Inferior parietal cortex (tissue), 1 donor: ENCODE data around the gene USHBP1.

Experiments
- DNase-seq: peaks from one replicate; pipeline ENCODE4 v3.0.0-alpha.2; 2016; ENCODE audit errors: extremely low spot score

The USHBP1 gene

DNA sequence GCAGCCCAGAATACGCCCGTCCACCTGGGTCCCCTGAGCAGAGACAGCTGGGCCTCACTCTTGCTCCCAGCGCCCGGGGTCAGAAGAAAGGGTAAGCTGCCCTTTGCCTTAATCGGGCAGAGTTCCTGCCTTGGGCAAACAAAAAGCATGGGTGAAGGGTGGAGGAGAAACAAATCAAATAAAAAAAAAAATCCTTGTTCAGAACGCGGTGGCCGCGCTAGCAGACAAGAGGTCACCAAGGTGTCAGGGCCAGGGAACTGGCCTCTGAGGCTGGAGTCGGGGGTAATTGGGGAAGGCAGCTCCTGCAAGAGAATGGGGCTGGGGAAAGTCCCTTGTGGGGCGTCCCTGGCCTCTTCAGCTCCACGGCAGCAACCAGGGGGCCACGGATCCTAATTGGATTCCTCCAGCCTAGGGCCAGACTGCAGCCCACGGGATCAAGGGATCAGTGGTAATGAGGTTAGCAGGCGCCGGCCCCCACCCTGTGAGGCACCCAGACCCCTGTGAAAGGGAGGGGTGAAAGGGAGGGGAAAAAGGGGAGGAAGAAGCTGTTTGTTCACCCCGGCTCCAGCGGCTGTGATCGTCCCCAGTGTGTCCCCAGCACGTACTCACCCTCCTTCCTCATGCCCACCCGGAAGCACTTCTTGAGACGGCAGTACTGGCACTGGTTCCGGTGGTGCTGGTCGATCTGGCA lies 24.3 kb downstream of the USHBP1 start:
- no peak for DNase-seq

DNA sequence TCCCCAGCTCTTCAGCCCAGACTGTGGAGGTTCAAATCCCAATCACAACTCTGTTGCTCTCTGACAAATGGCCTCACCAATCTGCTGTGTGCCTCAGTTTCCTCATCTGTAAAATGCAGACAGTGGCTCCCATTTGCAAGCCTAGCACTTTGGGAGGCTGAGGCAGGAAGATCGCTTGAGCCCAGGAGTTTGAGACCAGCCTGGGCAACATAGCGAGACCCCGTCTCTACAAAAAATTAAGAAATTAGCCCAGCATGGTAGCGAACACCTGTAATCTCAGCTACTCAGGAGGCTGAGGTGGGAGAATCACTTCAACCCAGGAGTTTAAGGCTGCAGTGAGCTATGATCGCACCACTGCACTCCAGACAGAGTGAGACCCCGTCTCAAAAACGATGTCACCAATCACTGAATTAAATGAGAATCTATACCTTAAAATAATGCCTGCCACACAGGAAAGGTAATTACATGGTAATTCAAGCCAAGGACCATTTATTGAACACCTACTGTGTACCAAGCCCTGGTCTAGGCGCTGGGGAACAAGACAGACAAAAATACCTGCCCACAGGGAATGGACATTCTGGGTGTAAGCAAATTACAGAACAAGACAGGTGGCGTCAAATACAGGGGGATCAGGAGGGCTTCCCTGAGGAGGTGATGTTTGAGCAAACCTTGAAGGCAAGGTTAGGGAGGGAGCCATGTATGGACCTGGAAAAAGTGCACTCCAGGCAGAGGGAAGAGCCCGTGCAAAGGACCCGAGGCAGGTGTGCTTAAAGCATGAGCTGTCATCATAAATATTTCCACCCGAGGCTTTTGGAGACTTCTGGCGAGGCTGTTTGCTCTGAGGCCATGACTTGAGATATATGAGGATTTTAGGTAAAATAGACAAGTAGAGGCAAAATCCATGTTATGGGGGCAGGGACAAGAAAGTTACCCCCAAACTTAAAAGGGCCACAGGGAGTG lies 26.5 kb downstream of the USHBP1 start:
- DNase-seq, result no peak

DNA sequence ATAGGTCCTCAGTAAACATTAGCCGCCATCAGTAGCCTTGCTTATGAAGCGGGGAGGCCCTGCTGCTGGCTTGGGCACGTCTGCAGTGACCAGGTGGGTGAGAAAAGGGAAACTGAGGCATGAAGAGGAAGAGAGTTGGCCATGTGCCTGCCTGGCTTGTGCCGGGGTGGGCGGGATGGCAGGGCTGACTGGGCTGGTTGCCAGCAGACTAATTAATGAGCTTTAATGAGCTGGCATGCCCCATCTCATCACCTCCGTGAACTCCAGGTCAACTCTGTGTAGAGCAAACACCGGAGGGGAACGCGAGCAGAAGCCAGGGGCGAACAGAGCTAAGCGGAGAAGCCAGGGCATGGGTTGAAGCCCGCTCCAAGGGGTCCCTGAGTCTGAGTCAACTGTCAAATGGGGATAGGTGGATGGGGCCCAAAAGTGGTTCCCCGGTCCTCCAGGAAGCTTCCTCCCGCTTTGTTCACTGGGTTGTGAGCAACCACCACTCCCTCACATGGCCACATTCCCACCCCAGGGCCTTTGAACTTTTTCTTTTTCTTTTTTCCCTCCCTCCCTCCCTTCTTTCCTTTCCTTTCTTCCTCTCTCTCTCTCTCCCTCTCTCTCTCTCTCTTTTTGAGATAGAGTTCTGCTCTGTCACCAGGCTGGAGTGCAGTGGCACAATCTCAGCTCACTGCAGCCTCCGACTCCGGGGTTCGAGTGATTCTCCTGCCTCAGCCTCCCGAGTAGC lies 27.6 kb downstream of the USHBP1 start:
- DNase-seq, result no peak

DNA sequence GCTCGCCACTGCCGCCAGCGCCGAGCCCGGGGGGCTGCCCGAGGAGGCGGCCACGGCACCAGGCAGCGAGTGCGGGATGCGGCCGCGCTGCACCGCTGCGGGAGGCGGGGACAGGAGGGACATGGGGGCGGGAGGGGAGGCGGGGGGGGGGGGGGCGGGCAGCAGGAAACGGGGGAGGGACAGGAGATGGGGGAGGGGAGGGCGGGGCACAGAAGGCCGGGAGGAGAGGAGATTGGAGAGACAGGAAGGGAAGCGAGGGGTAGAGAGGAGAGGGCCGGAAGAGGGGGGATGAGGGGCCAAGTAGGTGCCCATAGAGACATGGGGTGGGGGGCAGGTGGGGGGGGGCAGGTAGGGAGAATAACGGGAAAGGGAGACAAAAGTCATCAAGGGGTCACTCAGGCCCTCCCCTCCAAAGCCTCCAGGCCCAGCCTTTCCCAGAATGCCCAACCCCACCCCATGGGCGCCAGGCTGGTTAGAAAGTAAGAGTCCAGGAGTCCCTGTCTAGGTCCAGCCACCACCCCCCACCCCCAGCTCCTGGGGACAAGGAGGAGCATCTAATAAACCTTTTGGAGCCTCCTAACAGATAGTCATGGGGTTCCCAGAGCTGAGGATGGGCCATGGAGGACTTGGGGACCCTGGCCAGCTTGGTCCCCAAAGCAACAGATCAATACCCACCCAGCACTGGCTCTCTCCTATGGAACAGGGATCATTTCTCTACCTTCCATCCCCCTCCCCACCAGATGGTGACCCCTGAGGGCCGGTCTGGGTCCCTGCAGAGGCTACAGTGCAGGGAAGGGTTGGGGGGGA lies 28.4 kb downstream of the USHBP1 start:
- no peak for DNase-seq

DNA sequence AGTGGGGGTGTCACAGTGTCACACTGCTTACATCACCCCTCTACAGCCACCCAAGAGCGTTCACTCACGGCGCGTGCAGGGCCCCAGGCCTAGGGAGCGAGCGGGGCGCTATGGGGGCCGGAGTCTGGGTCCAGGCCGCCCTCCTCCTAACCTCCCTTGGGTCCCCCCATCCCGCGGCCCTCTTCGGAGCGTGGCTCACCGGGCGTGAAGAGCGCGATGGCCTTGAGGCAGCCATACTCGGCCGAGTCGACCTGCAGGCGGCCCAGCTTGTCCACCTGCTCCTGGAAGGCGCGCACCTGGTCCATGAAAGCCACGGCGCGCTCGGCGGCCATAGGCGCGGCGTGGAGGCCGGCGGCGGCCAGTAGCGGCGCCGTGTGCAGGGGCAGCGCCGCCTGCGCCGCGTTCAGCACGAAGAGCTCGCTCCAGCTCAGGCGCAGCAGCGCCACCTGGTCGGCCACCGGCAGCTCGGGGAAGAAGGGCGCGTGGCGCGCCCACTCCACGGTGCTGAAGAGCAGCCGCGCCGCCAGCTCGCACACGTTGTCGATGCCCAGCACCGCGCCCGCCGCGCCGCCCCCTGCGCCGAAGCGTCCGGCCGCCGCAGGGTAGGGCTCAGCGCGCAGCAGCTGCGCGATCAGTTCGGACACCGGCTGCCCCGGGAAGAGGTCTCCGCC lies 29.1 kb downstream of the USHBP1 start:
- DNase-seq, result peak; percentile 56

DNA sequence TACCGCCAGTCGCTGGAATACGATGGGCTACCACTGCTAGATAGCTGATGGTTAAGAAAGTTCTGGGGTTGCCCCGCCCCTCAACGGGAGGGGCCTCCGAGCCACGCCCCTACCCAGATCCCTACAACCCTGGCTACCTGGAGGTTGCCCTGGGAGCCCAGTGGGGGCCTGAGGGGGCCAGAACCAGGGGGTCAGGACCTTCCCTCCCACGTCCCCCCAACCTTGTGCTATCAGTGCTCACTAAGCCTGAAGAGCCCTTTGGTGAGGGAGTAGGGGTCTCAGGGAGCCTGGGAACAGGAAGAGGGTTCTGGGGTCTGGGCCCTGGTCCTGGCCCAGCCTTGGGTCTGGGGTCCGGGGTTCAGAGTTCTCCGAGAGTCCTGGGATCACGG lies 29.6 kb downstream of the USHBP1 start:
- DNase-seq, result no peak

DNA sequence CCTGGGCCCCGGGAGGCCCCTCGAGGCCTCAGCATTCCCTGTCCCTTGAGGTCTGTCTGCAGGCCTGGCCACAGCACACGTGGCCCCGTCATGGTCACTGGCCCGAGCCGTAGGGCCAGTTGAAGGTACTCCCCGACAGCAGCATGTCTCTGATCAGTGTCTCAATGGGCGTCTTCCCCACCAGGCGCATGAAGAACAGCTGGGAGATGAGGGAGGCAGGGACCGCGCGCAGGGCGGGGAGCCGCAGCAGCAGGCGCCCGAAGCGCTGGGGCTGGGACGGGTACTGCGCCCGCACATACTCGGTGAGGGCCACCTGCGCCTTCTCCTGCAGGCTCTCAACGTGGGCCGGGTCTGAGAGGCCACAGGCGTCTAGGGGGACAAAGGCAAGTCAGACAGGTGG lies 32.3 kb downstream of the USHBP1 start:
- DNase-seq, result no peak

DNA sequence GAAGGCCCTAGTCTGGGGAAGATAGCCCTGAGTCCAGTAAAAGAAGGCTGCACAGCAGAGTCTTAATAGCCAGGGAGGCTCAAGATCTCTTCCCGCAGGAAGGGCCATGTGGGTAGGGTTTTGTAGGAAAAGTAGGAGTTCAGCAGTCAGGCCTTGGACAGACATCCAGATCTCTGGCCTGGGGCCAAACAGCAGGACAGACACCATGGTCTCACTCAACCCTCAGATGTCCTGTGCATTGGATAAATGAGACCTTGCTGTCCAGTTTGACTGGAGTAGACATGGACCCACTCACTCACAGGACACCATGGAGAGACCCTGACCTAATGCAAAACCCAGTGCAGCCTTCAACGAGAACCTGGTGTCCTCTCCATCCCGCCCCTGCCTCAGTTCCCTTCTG lies 34.7 kb downstream of the USHBP1 start:
- DNase-seq, result no peak

DNA sequence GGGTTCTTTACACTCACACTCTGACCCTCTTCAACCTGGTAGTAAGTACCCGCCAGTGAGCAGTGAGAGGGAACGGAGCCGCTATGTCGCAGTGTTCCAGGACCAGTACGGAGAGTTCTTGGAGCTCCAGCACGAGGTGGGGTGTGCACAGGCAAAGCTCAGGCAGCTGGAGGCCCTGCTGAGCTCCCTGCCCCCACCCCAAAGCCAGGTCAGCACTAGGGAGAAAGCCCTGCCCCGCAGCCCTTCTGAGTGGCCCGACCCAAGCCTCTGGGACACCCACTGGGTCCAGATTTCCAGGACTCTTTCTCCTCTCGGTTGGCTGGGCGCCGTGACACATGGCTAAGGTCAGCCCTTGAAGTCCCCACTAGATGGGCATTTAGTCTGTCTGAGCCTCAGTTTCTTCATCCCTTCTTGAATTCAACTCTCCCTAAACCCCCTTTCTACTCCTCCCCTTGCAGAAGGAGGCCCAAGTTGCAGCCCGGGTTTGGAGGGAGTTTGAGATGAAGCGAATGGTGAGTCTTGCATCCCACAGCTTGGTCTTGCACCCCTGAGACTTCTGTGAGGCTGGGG lies 36.7 kb downstream of the USHBP1 start:
- DNase-seq, result no peak

DNA sequence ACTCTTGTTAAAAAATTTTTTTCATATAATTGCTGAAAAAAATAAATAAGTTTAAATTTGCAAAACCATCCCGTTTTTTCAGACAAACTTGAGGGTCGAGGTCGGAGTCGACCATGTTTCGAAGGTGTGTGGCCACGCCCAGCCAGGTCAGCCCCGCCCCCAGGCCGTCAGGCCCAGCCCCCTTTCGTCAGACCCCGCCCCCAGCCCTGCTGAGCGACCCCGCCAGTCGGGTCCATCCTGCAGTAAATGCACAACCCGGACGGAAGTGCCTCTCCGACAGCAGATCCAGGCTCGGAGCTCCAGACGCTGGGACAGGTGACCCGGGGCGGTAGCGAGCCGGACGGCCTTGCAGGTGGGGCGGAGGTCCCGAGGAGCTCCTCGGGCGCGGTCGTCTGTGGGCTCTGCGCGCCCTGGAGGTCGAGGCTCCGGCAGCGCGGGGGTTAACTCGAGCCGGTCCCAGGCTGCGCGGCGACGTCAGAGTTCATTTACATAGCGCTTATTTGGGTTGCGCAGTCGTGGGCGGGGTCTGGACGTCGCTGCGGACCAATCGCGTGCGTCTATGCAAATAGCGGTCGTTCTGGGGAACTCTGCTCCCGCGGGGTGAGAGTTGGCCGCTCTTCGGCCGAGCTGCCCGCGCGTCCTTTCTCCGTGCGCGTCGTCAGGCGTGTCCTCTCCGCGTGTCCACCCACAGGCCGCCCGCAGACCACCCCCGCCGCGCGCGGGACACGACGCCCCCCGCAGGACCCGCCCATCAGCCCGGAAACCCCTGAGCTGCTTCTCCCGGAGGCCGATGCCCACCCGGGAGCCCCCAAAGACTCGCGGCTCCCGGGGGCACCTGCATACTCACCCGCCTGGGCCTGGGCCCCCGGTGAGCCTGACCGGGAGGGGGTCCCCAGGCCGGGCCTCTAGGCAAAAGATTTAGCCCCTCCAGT lies 38.3 kb downstream of the USHBP1 start, which contains the start of gene OCEL1:
OCEL1 (plus strand) TSS at position 225 of the 932 bp plus-strand sequence; CDS start at position 247, 22 bp downstream.
- DNase-seq, result peak; percentile 98

DNA sequence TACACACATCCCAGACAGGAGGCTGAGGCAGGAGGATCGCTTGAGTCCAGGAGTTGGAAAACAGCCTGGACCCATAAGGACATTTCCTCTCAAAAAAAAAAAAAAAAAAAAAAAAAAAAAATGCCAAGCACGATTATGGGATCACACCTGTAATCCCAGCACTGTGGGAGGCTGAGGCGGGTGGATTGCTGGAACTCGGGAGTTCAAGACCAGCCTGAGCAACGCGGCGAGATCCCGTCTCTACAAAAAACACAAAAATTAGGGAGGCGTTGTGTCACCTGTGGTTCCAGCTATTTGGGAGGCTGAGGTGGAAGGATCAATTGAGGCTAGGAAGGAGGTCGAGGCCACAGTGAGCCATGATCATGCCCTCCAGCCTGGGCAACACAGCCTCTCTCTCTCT lies 39.5 kb downstream of the USHBP1 start:
- DNase-seq, result no peak

DNA sequence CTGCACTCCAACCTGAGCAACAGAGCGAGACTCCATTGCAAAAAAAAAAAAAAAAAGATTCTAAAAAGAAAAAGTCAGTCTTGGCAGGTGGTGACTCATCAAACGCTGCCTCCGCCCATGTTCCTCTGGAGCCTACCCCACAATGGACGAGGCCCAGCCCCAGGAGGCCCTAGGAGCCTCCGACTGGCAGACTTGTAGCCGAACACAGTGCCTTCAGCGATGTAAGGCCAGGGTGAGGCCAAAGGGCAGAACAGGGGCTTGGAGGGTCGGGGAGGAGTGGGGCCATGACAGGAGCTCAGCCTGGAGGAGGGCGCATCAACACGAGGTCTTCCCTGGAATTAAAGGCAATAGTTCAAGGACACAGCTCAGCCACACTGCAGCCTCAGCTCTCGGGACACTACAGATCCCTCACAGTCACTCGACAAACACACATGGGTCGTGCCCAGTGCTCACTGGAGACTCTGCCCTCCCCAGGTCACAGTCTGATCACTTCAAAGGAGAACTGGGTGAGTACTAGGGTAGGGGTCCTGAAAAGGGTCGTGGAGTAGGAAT lies 44.3 kb downstream of the USHBP1 start:
- peak; percentile 20 for DNase-seq

DNA sequence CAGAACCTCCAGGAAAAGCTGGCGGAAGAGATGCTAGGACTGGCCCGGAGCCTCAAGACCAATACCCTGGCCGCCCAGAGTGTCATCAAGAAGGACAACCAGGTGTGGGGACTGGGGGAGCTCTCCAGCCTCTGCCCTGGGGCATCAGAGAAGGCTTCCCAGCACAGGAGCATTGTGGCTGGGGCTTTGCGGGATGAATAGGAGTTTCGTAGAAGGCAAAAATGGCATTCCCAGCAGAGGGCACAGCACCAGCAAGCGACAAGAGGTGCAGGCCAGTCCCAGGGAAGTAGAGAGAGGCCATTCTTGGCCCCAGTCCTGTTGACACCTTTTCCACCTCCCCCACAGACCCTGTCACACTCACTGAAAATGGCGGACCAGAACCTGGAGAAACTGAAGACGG lies 45.3 kb downstream of the USHBP1 start:
- no peak for DNase-seq

DNA sequence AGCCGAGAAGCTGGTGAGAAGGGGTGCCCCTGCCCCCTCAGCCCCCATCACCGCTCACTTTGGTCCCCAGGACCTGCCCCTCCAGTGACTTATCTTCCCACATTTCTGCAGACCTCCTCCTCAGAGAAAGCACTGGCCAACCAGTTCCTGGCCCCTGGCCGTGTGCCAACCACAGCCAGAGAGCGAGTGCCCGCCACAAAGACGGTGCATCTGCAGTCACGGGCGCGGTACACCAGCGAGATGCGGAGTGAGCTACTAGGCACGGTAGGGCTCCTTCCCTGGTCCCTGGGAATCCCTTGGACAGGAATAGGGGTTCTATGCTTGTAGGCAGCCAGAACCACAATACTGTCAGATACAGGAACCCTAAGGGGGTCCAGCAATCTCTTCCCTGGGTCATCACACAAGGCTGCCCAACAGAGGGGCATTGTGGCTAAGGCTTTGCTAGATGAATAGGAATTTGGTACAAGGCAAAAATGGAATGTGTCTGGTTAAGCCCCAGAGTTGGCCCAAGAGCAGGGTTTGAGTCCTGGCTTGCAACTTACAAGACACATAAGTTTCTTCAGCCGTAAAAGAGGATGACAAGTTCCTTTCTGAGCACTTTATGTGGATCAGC lies 48.4 kb downstream of the USHBP1 start:
- no peak for DNase-seq

DNA sequence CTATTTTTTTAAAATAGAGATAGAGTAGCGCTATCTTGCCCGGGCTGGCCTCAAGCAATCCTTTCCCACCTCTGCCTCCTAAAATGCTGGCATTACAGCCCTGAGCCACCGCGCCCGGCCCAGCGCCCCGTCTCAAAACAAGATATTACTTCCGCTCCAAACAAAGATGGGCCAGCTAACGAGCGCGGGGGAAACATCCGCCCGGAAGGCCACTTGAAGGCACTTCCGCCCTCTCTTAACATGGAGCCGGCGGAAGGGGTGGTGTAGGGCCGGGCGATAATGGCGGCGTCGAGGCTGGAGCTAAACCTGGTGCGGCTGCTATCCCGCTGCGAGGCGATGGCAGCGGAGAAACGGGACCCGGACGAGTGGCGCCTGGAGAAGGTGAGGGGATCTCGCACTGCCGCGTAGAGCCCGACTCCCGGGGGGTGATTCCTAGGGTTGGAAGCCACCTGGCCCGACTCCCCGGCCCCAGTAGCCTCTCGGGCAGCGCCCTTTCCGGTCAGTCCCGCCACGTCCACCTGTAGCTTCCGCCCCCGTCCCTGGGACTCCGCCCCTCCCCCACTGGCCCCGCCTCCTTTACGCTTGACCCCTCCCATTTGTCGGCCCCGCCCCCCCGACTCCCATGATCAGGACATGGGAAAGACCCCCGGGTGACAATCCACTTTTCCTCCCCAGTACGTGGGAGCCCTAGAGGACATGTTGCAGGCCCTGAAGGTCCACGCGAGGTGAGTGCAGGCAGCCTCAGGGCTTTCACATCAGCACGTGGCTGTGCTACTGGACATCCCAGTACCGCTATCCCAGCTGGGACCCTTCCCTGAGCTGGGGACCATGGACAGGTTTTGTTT lies 49.2 kb downstream of the USHBP1 start, which contains the start of gene USE1:
USE1 (plus strand) TSS at position 231 of the 845 bp plus-strand sequence; CDS start at position 280, 49 bp downstream.
- DNase-seq, result peak; percentile 96

DNA sequence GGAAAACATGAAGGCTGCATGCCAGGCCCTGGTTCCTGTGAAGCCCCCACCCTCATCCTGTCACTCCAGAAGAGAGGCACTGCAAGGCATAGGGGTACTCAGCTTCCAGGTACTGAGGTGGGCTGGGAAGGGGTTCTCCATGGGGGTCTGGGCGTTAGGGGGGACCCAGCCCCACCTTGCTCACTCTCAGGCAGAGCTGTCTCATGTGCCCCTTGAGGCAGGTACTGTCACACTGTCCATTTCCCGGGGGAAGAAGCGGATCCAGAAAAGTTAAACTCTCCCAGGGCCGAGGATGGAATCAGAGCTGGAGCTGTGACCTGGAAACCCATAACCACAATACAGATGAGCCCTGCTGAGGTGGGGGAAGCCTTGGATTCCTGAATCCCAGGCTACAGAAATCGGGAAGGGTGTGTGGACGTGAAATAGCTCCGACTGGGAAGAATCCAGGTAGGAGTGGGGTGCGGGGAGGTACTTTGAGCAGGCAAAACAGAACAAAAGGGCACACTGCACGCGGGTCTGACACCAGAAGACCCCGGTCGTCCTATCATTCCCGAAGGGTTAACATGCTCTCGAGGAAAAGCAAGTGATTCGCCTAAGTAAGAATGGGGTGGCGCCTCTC lies 49.9 kb downstream of the USHBP1 start:
- DNase-seq, result peak; percentile 2

DNA sequence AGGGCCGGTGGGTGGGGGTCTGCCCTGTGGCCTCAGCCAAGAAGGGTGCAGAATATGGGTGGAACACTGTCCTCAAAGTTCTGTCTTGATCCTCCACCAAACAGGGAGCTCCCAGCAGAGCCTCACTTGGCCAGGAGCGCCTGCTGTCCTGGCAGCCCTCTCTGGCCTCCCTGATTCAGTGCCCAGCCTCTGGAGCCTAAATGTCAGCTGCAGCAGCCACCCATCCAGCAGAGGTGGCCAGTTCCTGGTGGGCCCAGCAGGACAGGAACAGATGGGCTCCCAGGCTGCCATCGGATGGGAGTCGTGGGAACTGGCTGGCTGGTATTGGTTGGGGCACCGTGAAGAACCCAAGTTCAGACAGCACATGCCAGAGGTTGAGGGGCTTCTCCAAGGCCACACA lies 51.2 kb downstream of the USHBP1 start:
- no peak for DNase-seq
